NCI-H146 treated with DMSO at 0.1 percent for 48 hours (cell line): ENCODE results near the gene GRM8.

Experiments
- DNase-seq: peaks from one replicate; lab custom pipeline; 2025; ENCODE audit not compliant: unreplicated experiment; lab: John Stamatoyannopoulos, UW

The GRM8 gene

DNA sequence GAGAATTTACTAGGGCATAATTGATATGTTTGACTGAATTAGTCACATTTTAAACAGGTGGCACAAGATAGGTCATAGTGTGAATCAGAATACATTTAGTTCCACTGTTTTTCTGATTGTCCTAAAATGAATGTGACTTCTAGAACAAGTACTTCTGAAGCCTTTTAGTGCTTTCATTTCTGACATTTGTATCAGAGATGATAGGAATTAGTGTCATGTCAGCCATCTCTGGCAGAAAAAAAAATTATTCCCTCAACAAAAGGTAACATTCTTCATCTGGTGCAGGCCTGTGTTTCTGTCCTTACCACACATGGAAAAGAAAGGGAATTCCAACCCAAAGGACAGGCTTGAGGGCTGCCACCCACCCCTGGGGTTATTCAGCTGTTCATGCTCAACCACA is 21.3 kb downstream of the GRM8 start:
- DNase-seq = no peak

DNA sequence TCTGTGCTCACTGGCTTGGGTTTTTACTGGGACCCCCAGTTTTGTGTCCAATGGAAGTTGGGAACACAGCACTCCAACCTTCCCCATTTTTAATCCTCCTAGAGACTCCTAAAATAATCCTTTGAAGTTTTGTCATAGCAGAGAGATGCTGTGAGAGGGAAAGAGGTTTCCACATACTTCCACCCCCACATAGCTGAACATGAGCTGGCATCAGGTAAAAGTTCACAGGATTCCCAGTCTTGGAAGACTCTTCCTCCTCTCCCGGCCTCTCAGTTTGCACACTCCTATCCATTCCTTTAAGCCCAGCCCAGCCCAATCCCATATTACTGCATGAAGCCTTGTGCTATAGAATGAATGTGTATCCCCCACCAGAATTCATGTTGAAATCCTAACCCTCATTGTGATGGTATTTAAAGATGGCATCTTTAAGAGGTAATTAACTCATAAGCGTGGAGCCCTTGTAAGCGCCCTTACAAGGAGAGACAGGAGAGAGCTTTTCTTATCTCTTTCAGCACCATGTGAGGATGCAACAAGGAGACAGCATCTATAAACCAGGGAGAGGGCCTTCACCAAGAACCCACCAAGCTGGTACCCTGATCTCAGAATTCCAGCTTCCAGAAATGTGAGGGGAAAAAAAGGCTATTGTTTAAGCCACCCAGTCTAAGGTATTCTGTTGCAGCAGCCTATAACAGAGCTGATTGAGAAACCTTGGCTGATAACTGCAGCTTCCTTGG is 22.4 kb downstream of the GRM8 start:
- DNase-seq = no peak

DNA sequence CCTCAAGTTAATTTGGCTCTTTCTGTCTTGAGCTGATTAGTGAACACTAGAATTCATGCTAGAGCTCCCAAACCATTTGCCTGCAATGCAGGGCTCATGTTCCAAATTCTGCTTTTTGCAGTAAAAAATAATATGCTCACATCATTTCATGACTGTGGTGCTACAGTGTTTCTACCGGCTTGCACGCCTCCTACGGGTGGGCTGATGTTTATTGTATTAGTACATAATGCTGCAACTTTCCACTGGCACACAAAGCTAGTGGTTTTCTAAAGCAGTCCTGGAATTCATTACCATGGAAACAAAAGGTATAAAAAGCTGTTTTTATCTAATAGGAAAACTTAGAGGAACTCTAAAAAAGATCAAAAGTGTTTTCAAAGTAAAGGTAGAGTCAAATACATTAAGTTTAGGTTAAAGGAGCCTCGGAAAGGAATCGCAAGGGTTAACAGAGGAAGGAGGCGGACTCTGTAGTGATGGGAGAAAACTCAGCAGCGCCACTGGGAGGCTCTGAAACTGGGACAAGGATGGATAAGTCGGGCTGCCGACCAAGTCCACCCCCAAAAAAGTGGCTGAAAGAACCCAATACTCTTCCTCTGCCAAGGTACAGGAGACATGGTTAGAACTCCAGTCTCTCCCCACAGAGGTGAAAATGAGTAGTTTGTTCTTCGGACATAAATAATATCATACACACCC is 25.9 kb downstream of the GRM8 start:
- DNase-seq = no peak

DNA sequence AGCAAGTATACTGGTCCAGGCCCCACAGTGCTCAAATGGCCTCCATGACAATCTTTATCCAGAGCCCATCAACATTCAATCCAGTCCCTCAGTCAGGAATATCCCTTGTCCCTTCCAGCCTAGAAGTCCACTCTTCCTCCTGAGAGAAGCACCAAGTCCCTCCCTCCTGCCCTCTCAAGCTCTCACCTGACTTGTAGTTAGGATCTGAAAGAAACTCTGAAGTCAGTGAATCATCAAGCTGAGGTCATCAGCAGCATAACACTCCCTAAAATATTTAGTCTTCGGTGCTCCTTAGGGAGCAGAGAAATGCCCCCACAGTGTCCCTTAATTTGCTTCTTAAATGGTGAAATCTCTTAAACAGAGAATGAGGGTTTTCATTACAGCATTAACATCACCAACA is 31.0 kb downstream of the GRM8 start:
- DNase-seq = no peak

DNA sequence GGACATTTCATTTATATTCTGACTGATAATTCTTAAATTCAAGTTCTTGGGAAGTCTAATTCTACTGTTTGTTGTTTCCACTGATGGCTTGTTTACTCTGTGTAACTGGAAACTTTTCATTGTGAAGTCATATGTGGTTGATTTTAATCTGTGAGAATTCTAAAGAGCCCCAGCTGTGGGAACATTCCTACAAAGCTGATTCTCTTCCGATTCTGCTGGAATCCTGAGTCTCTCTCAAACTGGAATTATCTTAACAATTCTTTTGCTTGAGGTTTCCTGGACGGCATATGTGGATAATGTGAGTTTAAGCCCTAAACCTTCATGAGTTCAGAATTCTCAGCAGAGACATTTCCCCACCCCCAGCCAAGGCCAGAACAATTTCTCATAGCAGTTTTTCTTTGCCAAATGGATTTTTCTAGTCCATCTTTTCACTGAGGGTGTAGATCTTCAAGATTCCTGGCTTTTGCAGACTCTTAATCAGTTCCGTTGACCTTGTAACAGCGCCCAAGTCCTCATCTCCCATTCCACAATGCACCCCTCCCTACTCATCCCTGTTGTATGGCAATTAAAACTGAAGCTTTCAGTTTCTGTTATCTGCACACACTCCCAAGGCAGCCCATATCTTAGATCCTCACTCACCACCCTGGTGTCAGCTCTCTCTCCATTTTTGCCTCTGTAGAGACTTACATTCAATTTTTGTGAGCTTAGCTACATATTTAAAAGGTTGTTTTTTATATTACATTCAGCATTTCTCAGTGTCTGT is 37.6 kb downstream of the GRM8 start:
- no peak for DNase-seq

DNA sequence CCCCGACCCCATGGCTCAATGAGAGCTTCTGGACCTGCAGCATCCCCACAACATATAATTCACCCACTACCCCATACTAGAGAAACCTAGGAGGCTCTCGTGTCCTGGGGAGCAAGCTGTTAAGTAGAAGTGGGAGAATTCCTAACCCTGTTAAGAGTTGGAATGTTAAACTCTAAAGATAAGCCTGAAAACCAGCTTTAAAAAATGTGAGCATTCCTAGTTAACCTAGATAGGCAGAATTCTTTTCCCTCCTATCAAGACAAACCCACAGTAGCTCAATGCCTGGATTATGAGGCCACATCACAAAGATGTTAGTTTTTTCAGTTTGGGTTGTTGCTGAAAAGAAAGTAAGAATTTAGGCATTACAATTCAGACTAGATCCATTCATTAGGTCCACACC is 42.9 kb downstream of the GRM8 start:
- no peak for DNase-seq

DNA sequence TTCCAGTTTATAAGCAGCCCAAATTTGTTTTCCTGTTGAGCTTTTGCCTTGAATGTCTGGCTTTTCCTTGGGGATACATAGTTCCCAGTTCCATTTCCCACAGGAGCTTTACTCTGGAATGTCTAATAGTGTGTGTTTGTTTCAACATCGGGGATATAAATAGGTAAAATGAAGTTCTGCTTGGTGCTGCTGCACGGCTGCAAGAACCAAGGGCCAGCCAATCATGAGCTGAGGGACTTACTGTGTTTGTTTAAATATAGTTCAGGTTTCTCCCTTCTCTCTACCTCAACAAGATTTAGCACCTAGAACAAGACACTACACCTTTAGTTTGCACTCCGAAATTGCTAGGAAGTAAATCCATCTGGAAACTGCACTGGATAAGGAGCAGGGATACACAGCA is 43.9 kb downstream of the GRM8 start:
- DNase-seq = no peak

DNA sequence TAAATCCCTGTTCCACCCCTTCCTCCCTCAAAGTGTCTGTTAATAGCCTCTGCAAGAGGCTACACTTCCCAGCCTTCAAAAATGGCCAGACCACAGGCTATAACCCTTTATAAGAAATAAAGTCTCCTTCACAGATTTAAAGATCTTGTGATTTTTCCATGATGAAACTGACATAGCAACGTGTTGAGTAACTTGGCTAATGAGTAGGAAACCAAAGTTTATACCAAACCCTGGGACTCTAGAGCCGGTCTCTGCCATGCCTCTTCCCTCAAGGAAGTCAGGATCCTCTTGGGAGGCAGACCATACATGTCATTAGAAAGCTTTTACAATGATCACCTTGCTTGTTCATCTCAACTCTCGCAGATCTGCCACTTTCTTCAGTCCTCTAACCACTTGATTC is 44.4 kb downstream of the GRM8 start:
- no peak for DNase-seq

DNA sequence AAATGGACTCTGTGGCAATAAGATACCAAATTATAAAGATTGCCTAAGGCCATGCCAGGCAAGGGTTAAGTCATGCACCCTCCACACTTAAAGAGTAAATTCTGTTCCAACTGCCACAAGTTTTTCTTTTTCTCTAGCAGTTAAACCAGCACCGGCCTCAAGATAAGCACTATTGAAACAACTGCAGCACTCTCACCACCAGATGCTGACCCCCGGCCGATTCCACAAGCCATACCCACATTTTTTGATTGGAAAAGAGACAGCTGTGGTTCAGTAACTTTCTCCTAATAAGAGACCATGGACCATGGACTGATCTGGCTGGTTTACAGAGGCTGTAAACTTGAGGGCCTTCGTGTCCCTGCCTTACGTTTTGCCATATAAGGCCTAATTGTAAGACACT is 44.9 kb downstream of the GRM8 start:
- DNase-seq = no peak

DNA sequence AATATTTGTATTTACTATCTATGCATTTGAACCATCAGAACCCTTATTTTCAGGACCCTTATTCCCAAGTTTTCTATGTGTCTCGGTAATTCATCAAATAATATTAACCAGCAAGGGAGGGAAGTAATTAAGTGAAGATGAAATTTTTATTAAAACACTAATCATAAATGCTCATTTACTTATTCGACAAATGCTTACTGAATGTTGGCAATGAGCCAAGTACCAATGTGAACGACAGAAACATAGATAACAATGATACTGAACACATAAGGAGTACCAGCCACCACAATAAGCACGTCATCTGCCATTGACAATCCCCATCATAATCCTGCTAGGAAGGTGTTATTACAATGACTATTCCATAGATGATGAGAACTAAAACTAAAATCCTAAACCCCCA is 45.5 kb downstream of the GRM8 start:
- no peak for DNase-seq

DNA sequence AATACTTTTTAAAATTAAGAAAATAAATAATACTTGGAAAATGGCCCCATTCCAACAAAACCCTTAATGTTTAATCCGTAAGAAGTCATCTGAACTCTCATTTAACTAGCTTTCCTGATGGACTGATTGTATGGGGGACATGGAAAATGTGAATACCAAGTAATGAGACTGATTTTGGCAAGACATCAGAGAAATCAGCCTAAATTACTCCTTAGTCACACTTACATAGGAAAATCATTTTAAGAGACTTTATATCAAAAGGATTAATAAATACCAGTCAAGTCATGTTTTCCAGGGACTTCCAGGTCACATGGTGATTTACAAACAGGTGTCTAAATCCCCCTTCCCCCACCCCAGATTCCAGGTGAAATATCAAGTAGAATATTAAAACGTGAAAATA is 58.2 kb downstream of the GRM8 start:
- no peak for DNase-seq

DNA sequence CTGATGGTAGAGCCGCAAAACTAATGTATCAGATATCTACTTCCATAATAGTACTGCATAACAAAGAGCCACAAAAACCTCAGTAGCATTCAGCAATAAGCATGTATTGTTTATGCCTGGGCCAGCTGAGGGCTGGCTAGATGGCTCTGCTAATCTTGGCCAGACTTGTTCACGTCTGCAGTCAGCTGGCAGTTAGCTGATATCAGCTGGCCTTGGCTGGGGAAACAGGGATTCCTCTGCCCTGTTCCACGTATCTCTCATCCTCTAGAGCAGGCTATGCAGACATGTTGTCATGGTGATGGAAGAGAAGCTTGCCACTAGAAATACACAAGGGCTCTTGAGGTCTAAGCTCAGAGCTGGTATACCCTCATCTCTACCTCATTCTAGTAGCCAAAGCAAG is 62.9 kb downstream of the GRM8 start:
- no peak for DNase-seq

DNA sequence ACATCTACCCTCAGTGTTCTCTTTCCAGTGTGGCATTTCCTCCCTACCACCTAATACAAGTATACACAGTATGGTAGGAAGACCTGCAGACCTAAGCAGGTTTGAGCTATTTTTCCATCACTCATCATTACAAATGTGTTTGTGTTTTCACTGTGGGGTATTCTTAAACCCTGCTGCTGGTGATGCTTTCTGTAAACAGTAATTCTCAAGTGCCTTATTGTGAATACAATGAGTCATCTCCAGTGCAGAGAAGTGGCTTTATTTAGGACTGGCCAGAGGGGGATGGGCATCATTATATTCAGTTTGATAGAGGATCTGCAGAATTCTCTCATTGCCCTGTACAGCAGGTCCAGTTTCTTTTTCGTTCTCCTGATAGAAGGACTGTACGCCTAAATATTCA is 63.7 kb downstream of the GRM8 start:
- no peak for DNase-seq

DNA sequence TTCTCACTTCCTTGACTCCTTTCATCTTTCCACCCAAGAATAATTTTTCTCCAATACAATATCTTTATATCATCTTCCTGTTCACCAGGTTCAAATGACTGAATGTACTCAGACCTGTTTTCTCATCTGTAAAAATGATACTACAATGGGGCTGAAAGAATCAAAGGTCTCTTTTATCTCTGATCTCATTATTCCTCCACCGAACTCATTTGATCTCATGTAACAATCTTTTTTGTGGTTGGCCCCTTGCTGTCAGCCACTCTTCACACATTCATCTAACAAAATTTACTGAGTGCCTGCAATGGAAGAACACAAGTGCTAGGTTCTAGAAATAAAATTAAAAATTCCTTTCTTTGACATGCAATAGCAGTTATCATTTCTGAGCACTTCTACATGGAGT is 65.0 kb downstream of the GRM8 start:
- no peak for DNase-seq

DNA sequence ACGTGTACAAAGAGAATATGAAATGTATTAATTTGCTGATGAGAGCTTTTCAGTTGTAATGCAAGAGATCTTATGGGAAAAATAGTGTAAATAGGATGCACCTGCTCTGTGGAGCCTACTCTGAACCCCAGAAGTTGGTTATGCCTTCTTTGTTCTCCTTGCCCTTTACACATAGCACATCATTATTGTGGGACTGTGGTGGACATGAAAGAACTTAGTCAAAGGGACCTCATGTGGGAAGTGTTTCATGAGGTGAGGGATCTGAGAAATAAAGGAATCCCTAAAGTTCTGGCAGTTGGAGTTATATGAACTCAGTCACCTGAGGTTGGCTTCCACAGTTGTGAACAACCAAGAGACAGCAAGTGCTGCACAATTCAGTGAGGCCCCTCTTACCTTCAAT is 66.1 kb downstream of the GRM8 start:
- DNase-seq = no peak

DNA sequence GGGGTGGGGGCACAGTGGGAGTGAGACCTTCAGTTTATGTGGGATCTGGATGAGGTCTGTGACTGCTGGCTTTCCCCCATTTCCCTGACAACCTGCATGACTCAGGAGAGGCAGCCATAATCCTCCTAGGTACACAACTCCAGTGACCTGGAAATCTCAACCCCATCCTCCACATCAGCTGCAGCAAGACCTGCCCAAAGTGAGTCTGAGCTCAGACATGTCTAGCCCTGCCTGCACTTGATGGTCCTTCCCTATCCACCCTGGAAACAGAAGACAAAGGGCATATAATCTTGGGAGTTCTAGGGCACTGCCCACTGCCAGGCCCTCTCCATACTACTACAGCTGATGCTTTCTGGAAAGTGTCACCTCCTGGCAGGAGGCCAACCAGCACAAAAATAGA is 75.6 kb downstream of the GRM8 start:
- DNase-seq = no peak

DNA sequence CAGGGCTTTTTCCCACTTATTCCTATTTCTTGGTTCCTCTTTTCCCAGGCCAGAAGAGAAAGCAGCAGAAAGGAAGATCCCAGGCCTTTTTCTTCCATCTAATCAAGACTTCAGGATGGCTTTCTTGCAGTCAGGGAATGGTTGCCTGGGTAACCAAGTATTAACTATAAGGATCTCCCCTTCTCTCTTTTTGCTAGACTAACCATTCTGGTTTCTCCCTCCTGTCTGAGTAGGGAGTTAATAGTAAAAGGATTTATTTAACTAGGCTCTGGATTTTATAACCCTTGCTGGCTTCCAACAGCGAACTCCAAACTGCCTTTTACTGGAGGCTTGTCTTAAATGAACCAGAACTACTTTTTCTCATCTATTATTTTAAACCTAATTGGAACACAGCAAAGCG is 90.4 kb downstream of the GRM8 start:
- no peak for DNase-seq

DNA sequence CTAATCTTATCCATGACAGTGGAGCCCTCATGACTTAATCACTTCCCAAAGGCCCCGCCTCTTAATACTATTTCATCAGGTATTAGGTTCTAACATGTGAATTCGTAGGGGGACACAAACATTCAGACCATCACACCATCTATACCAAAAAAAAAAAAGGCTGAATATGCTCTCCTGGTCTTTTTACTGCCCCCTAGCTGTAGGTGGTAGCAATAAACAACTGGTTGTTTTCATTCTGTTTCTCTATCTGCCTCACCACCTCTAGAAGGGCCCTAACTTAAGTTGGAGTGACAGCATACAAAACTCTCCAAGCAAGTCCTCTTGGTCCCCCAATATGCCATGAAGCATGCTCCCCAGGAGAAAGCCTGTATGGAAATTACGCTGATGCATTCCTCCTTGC is 94.1 kb downstream of the GRM8 start:
- no peak for DNase-seq

DNA sequence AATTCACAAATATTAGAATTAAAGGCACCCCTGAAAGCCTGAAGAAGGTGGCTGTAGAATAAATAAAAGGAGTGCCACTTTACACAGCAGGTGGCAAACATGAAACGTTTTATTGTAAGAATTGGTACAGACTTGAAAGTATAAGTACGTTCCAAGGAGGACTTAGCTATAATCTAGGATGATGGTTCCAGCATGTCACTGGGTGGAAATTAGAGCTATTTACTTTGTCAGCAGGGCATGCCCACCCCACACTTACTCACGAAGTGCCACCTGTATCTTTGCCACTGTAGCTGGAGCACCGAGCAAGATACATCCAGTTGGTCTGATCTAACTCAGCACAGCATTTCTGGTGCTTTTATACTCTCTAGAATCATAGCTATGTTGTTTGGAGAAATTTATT is 97.8 kb downstream of the GRM8 start:
- DNase-seq = no peak

DNA sequence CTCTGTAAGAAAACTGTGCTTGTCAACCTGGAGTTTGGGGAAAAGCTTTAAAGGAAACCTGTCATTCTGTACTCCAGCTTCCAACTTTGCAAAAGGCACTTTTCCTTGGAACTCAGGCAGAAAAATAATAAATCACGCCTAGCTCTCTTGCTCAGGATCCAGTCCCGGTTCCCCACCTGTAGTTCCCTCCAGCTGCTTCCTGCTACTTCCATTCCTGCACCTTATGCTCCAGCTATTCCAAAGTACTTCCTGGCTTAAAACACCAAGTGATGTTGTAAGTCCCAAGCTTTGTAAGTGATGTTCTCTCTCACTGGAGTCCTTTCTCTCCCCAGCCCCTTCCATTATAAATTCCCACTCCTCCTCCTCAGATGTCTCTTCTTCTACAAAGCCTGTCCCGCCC is 98.6 kb downstream of the GRM8 start:
- no peak for DNase-seq

DNA sequence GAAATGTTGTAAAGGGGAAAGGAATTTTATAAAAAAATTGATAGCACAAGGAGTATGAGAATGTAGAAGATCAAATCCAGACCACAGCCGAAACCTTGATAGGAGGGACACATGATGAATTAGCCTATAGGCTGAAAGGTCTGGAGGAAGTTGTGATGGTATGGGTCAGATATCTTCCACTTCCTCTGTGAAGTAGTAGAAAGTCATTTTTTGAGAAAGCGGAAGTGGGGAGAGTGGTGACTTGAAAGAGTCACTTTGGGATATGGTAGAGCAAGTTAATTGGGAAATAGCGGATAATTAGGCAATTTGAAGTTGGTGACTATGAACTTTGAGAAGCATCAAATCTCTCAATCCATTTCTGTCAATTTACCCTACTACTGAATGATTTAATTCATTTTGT is 99.4 kb downstream of the GRM8 start:
- no peak for DNase-seq

DNA sequence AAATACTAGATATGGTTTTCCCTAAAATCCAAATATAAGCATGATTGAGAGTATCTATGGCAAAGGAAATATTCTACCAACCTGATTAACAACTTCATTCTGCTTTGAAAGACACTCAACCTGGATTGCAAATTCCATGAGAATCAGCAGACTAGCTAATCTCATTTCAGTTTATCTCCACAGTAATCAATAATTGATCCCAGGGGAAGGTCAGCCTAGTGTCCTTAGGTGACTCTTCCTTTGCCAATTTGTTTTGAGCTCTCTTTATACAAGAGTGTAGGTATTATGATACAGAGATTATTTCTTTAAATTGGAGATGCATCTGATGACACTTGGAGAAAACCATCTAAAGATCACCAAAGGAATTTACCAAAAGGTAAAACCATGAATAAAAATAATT is 100.3 kb downstream of the GRM8 start:
- DNase-seq = no peak
